LHCN-M2 (cell line): ENCODE measurements around the gene PRDX4. TPM values are rescaled to one million over a fixed set of nuclear protein-coding genes. Genes with fewer than 3 reads are reported as not detected.
"Not testable (repeated sequence)": the region's sequence is repeated elsewhere in the genome, so short reads cannot be mapped to it uniquely, and the experiment has no call there.

Experiments
- DNase-seq: peaks from one replicate; pipeline ENCODE4 v3.0.0-alpha.2; 2012; ENCODE audit warnings: low read depth
- total RNA-seq: library from RNA; depleted of rRNA; stranded (reverse); fragments of >200 nt; gene quantifications from 2 replicates; pipeline ENCODE4 v1.2.3, GENCODE V29; 2014; rRNA removed

Gene PRDX4
- total RNA-seq, 1 experiment from 2014 or later, result 226 TPM

DNA sequence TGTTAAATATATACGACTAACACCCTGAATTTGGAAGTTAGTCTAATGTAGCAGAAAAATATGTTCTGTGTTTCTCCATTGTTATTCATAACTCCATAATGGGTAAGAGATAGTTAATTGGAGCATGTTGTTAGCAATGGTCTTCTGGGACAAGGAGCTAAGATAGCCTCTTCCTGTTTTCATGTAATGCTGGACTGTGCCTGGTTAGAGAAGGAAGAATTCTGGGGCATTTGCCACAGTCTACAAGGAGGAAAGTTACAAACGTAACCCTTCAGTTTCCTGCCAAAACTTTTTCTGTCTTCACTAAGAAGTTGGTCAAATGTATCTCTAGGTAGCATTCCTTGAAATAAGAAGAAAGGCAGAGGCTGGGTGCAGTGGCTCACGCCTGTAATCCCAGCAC, 5.8 kb downstream of the PRDX4 start:
- DNase-seq, result no peak

DNA sequence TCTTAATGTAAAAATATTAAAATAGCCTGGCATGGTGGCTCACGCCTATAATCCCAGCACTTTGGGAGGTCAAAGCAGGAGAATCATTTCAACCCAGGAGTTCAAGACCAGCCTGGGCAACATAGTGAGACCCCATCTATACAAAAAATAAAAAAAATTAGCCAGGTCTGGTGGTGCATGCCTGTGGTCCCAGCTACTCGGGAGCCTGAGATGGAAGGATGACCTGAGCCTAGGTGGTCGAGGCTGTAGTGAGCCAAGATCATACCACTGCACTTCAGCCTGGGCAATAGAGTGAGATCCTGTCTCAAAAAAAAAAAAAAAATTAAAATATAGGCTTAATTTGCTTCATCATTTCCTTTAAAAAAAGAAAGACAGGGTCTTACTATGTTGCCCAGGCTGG, 9.2 kb downstream of the PRDX4 start:
- DNase-seq, result not testable (repeated sequence)

DNA sequence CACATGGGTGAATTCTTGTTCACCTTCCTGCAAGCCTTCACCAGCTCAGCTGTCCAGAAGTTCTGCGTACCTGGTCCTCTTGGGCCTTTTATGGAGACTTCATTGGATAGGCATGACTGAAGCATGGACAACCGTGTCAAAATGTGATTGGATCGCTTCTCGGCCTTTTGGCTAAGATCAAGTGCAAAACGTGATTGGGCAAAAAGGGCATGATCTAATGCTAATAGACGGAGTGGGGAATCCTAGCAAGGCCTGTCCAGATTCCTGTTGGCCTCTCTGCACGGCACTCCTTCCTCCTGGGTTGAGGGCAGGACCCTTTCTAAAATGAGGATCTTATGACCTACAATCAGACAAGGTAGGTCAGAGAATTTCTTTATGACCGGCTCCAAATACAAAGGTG, 24.9 kb downstream of the PRDX4 start:
- no peak for DNase-seq

GRCh38 chrX:23694606-23695005, 27.3 kb downstream of the PRDX4 start:
- peak; percentile 44 for DNase-seq

DNA sequence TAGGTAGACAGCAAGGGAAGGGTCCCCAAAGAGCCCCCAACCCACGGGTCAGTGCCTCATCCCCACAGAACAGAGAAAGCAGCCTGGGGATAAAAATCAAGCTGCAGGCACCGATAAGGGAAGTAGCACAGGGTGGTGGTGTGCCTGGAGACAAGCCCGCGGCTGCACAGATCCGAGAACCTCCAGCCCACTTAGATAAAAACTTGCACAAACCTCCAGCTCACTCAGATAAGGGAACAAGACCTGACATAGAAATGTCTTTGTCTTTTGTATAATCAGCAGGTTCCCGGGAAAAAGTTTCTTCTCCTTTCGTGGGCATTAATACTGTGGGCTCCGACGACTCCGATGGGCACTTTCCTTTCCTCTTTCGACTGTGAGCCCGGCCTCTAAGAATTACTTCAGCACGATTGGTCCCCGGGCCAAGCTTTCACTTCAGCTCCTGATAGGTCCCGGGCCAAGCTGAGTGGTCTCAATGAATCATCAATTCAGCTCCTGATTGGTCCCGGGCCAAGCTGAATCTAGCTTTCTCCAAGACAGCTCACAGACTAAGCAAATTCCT, 32.4 kb downstream of the PRDX4 start:
- no peak for DNase-seq

DNA sequence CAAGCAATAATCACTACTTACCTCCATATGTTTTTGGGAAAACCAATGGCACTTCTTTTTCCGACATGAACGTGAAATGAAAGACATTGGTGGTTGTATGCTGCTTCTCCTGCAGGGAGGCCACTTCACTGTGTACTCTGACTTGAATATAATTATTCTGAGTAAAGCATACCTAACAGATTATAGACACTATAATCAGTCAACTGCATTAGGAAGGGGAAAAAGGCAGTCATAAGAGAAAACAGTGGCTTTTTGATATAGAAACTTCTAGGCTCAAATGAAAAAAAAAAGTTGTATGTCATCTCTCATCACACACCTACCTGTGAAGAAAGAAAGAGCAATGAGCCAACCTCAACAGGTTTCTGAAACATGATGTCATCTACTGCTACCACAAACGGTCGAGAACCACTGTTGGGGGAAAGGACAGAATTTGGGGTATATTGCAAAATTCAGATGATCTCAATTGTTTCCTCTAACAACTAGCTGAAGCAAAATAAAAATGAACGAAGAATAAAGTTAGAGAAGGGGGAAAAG, 37.4 kb downstream of the PRDX4 start:
- no peak for DNase-seq

DNA sequence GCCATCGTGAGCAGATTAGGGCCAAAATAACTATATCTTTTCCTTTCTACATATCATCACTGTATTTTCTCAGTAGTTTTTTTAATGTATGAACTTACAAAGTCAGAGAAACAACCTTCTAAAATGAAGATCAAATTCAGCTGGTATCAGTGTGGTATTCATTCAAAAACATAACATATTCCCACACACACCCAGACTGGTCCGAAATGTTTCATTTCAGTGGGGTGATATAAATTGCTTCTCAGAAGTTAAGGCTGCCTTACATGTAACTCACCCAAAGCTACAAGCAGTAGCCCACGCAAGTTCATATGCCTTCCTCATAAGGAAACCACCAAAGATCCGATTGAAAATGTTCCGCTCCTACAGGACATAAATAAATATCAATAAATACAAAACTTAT, 37.9 kb downstream of the PRDX4 start:
- no peak for DNase-seq

DNA sequence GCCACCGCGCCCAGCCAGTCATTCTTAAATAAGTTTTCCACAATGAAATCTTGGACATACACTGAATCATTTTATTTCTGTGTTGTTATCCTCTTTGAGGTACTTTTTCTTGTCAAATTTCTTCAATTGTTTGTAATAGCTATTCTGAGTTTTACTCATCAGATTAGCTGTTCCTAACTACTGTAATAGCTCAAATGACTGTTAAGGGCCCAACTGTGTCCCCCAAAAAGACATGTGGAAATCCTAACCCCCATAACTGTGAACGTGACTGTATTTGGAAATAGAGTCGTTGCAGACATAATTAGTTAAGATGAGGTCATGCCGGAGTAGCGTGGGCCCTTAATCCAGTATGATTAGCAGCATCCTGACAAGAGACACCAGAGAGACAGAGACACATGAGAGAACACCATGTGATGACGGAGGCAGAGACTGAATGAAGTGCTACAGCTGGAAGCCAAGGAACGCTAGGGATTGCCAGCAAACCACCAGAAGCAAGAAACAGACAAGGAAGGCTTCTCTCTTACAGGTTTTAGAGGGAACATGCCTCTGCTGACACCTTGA, 52.9 kb downstream of the PRDX4 start:
- no peak for DNase-seq

- DNase-seq, result no peak
Measured at GRCh38 chrX:23726191-23726590, 58.9 kb downstream of the PRDX4 start.

GRCh38 chrX:23727206-23727605, 59.9 kb downstream of the PRDX4 start:
- no peak for DNase-seq

- no peak for DNase-seq
Measured at GRCh38 chrX:23729214-23729613, 61.9 kb downstream of the PRDX4 start.

GRCh38 chrX:23731951-23732350, 64.7 kb downstream of the PRDX4 start:
- peak; percentile 14 for DNase-seq

- DNase-seq, result no peak
Measured at GRCh38 chrX:23732704-23733103, 65.4 kb downstream of the PRDX4 start.

Other genes with a start within 250 kb of the PRDX4 start
- 59.8 and 66.5 TPM in 2 replicates for gene ACOT9, start 75.8 kb downstream of the PRDX4 start, total RNA-seq
- gene SAT1, start 115.7 kb downstream of the PRDX4 start, total RNA-seq, result 83.0 and 109 TPM in 2 replicates
- 14.6 and 14.7 TPM in 2 replicates for gene APOO, start 240.4 kb downstream of the PRDX4 start, total RNA-seq
- gene CXorf58, start 240.5 kb downstream of the PRDX4 start, total RNA-seq, result 0.06 TPM in 1 of 2 replicates, not detected in the other